HepG2 (cell line): Measurements from ENCODE around the gene ORC1. TPM values are rescaled to one million over a fixed set of nuclear protein-coding genes. Genes with fewer than 3 reads are reported as not detected.
A peak's percentile ranks its signal among the peaks of the same experiment; 100 is the strongest.

Source experiments
- IKZF1 ChIP-seq: fragments of 450-650 bp; IDR thresholded peaks from 2 replicates; pipeline ENCODE4 v1.7.1; 2016
- MATR3 ChIP-seq: sonication (generic); formaldehyde crosslinking; IDR thresholded peaks from 2 replicates; pipeline ENCODE4 v1.4.0; 2020; ENCODE audit warnings: missing genetic modification reagents
- MIER2 ChIP-seq: IDR thresholded peaks from 2 replicates; pipeline ENCODE4 v1.6.1; 2016; ENCODE audit warnings: missing biosample characterization, missing genetic modification reagents
- NFKBIZ ChIP-seq: IDR thresholded peaks from 2 replicates; pipeline ENCODE4 v1.6.1; 2018; ENCODE audit warnings: missing genetic modification reagents, missing compliant biosample characterization
- RBAK ChIP-seq: sonication (generic); formaldehyde crosslinking; IDR thresholded peaks from 2 replicates; pipeline ENCODE4 v1.5.1; 2020; ENCODE audit warnings: mild to moderate bottlenecking, missing genetic modification reagents
- SMAD1 ChIP-seq: sonication (generic); formaldehyde crosslinking; IDR thresholded peaks from 2 replicates; pipeline ENCODE4 v1.4.0; 2020; ENCODE audit warnings: missing genetic modification reagents, low read depth, mild to moderate bottlenecking, borderline replicate concordance
- SMARCE1 ChIP-seq: fragments of 450-650 bp; IDR thresholded peaks from 2 replicates; pipeline ENCODE4 v1.6.1; 2017; ENCODE audit warnings: borderline replicate concordance
- YEATS4 ChIP-seq: sonication (generic); formaldehyde crosslinking; IDR thresholded peaks from 2 replicates; pipeline ENCODE4 v1.4.0; 2020; ENCODE audit warnings: missing genetic modification reagents, borderline replicate concordance
- ZNF124 ChIP-seq: sonication (generic); formaldehyde crosslinking; IDR thresholded peaks from 2 replicates; pipeline ENCODE4 v1.4.0; 2020; ENCODE audit warnings: missing genetic modification reagents
- ZSCAN29 ChIP-seq: sonication (generic); formaldehyde crosslinking; conservative IDR thresholded peaks from 2 replicates; pipeline ENCODE4 v1.4.0; 2020; ENCODE audit warnings: mild to moderate bottlenecking, missing genetic modification reagents
- polyA plus RNA-seq, 8 experiments: library from polyadenylated mRNA; depleted of rRNA in 3 of 8; stranded (reverse) in 7 of 8; unstranded in 1 of 8; fragments of >200 nt; fragmentation: Illumina TruSeq in 4 of 8; extraction: Trizol in 4 of 8; gene quantifications; 2 replicates each; pipeline versions ENCODE4 v1.2.1 to v1.2.3, GENCODE V29; 2011 to 2016; ENCODE audit warnings: low read depth in 4 of 8, missing spikeins in 1 of 8, mixed read lengths in 1 of 8; ENCODE audit not compliant: insufficient read depth in 1 of 8
- total RNA-seq, 5 experiments: library from RNA; depleted of rRNA; stranded (reverse); fragments of >200 nt; fragmentation: Illumina TruSeq; extraction: Trizol; gene quantifications; 2 replicates each; pipeline ENCODE4 v1.2.3, GENCODE V29; 2016; ENCODE audit warnings: low read depth in 1 of 5
- TF ChIP-seq, protein P1 (sequence below): sonication (generic); formaldehyde crosslinking; IDR thresholded peaks from 2 replicates; pipeline ENCODE4 v1.4.0; 2020; ENCODE audit warnings: missing genetic modification reagents, borderline replicate concordance
- TF ChIP-seq, protein P2 (sequence below): sonication (generic); formaldehyde crosslinking; IDR thresholded peaks from 2 replicates; pipeline ENCODE4 v1.5.0; 2020; ENCODE audit warnings: missing genetic modification reagents
- TF ChIP-seq, protein P3 (sequence below): sonication (generic); formaldehyde crosslinking; IDR thresholded peaks from one replicate; pipeline ENCODE4 v1.5.1; 2020; ENCODE audit warnings: mild to moderate bottlenecking, missing genetic modification reagents; ENCODE audit errors: not compliant biosample characterization
- TF ChIP-seq, protein P4 (sequence below): IDR thresholded peaks from 2 replicates; pipeline ENCODE4 v1.6.1; 2016; ENCODE audit warnings: missing genetic modification reagents, missing compliant biosample characterization

ORC1 gene
- total and polyA plus RNA-seq, 2 of the 13 experiments (the other 11 are each of a cell fraction or from before 2014, with no cell fraction given) = 7.0 to 23.5 TPM

DNA sequence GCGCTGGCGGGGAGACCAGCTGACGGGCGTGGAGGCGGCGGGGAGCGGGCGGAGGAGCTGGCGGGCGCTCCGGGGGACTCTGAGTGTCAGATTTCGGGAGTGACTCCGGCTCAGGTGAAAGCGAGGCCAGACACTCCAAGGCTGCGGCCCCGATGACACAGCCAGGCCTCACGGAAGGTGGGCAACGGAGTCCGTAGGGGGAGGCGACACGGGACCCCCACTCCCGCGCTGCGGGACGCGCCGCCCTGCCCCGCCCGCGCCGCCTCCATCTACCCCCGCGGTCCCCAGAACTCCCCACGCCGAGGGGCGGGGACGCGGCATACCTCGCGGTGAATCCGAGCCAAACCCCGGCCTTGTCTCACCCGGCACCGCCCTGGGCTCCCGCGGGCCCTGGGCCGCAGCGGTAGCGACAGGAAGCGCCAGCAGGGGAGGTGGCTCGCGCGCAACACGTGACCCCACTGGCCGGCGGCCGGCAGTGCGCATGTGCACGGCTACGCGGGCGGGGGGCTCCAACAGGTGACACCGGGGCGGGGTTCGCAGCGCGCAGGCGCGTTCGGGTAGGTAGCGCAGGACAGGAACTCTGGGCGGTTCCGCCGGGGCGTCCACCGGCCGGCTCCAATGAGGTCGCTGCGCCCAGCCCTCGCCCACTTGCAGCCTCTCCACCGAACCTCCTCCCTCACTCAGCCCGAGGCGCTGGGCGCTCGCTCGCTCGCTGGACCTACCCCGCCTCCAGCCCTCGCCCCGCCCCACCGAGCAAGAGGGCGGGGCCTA, 38.3 kb downstream of the ORC1 start, which contains the start of gene CC2D1B (continued):
- TF ChIP-seq, protein P1, sequence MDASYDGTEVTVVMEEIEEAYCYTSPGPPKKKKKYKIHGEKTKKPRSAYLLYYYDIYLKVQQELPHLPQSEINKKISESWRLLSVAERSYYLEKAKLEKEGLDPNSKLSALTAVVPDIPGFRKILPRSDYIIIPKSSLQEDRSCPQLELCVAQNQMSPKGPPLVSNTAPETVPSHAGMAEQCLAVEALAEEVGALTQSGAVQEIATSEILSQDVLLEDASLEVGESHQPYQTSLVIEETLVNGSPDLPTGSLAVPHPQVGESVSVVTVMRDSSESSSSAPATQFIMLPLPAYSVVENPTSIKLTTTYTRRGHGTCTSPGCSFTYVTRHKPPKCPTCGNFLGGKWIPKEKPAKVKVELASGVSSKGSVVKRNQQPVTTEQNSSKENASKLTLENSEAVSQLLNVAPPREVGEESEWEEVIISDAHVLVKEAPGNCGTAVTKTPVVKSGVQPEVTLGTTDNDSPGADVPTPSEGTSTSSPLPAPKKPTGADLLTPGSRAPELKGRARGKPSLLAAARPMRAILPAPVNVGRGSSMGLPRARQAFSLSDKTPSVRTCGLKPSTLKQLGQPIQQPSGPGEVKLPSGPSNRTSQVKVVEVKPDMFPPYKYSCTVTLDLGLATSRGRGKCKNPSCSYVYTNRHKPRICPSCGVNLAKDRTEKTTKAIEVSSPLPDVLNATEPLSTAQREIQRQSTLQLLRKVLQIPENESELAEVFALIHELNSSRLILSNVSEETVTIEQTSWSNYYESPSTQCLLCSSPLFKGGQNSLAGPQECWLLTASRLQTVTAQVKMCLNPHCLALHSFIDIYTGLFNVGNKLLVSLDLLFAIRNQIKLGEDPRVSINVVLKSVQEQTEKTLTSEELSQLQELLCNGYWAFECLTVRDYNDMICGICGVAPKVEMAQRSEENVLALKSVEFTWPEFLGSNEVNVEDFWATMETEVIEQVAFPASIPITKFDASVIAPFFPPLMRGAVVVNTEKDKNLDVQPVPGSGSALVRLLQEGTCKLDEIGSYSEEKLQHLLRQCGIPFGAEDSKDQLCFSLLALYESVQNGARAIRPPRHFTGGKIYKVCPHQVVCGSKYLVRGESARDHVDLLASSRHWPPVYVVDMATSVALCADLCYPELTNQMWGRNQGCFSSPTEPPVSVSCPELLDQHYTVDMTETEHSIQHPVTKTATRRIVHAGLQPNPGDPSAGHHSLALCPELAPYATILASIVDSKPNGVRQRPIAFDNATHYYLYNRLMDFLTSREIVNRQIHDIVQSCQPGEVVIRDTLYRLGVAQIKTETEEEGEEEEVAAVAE (CRISPR knock-in tag) = no peak
- no peak for TF ChIP-seq ZSCAN29
- TF ChIP-seq NFKBIZ = no peak
- TF ChIP-seq, protein P2, sequence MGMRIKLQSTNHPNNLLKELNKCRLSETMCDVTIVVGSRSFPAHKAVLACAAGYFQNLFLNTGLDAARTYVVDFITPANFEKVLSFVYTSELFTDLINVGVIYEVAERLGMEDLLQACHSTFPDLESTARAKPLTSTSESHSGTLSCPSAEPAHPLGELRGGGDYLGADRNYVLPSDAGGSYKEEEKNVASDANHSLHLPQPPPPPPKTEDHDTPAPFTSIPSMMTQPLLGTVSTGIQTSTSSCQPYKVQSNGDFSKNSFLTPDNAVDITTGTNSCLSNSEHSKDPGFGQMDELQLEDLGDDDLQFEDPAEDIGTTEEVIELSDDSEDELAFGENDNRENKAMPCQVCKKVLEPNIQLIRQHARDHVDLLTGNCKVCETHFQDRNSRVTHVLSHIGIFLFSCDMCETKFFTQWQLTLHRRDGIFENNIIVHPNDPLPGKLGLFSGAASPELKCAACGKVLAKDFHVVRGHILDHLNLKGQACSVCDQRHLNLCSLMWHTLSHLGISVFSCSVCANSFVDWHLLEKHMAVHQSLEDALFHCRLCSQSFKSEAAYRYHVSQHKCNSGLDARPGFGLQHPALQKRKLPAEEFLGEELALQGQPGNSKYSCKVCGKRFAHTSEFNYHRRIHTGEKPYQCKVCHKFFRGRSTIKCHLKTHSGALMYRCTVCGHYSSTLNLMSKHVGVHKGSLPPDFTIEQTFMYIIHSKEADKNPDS (CRISPR knock-in tag) = no peak
- no peak for TF ChIP-seq SMARCE1
- TF ChIP-seq MIER2 (CRISPR knock-in tag) = no peak
- TF ChIP-seq, protein P3, sequence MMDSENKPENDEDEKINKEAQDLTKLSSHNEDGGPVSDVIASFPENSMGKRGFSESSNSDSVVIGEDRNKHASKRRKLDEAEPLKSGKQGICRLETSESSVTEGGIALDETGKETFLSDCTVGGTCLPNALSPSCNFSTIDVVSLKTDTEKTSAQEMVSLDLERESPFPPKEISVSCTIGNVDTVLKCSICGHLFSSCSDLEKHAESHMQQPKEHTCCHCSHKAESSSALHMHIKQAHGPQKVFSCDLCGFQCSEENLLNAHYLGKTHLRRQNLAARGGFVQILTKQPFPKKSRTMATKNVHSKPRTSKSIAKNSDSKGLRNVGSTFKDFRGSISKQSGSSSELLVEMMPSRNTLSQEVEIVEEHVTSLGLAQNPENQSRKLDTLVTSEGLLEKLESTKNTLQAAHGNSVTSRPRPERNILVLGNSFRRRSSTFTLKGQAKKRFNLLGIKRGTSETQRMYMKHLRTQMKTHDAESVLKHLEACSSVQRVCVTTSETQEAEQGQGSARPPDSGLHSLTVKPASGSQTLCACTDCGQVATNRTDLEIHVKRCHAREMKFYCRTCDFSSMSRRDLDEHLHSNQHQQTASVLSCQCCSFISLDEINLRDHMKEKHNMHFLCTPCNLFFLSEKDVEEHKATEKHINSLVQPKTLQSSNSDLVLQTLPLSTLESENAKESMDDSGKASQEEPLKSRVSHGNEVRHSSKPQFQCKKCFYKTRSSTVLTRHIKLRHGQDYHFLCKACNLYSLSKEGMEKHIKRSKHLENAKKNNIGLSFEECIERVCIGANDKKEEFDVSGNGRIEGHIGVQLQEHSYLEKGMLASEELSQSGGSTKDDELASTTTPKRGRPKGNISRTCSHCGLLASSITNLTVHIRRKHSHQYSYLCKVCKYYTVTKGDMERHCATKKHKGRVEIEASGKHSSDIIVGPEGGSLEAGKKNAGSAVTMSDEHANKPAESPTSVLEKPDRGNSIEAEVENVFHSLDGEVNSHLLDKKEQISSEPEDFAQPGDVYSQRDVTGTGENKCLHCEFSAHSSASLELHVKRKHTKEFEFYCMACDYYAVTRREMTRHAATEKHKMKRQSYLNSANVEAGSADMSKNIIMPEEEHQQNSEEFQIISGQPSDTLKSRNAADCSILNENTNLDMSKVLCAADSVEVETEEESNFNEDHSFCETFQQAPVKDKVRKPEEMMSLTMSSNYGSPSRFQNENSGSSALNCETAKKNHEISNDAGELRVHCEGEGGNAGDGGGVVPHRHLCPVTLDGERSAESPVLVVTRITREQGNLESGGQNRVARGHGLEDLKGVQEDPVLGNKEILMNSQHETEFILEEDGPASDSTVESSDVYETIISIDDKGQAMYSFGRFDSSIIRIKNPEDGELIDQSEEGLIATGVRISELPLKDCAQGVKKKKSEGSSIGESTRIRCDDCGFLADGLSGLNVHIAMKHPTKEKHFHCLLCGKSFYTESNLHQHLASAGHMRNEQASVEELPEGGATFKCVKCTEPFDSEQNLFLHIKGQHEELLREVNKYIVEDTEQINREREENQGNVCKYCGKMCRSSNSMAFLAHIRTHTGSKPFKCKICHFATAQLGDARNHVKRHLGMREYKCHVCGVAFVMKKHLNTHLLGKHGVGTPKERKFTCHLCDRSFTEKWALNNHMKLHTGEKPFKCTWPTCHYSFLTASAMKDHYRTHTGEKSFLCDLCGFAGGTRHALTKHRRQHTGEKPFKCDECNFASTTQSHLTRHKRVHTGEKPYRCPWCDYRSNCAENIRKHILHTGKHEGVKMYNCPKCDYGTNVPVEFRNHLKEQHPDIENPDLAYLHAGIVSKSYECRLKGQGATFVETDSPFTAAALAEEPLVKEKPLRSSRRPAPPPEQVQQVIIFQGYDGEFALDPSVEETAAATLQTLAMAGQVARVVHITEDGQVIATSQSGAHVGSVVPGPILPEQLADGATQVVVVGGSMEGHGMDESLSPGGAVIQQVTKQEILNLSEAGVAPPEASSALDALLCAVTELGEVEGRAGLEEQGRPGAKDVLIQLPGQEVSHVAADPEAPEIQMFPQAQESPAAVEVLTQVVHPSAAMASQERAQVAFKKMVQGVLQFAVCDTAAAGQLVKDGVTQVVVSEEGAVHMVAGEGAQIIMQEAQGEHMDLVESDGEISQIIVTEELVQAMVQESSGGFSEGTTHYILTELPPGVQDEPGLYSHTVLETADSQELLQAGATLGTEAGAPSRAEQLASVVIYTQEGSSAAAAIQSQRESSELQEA (CRISPR knock-in tag) = no peak
- 0 out of 2 replicates have a peak, but pooled peaks have one; percentile 86 for TF ChIP-seq SMAD1 (CRISPR knock-in tag)
- TF ChIP-seq RBAK = no peak
- no peak for TF ChIP-seq IKZF1
- TF ChIP-seq, protein P4, sequence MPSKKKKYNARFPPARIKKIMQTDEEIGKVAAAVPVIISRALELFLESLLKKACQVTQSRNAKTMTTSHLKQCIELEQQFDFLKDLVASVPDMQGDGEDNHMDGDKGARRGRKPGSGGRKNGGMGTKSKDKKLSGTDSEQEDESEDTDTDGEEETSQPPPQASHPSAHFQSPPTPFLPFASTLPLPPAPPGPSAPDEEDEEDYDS = peak; percentile 77; the same call in 1 of the 2 replicates
- no peak for TF ChIP-seq MATR3 (CRISPR knock-in tag)
- TF ChIP-seq ZNF124 (CRISPR knock-in tag) = peak; percentile 31; the same call in 1 of the 2 replicates
- peak; percentile 94 for TF ChIP-seq YEATS4 (CRISPR knock-in tag)
